Measurements from ENCODE around the gene ATP2B2.

DNA sequence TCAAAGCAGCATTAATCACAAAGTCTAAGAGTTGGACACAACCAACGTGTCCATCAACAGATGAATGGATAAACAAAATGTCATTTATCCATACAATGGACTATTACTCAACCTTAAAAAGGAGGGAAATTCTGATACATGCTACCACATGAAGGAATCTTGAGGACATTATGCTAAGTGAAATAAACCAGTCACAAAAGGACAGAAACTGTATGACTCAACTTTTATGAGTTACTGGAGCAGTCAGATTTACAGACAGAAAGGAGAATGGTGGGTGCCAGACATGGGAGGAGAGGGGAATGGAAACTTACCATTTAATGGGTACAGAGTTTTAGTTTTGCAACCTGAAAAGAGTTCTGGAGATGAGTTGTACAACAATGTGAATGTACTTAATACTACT, 141.5 kb downstream of the ATP2B2 start:
- TF ChIP-seq, protein P1, sequence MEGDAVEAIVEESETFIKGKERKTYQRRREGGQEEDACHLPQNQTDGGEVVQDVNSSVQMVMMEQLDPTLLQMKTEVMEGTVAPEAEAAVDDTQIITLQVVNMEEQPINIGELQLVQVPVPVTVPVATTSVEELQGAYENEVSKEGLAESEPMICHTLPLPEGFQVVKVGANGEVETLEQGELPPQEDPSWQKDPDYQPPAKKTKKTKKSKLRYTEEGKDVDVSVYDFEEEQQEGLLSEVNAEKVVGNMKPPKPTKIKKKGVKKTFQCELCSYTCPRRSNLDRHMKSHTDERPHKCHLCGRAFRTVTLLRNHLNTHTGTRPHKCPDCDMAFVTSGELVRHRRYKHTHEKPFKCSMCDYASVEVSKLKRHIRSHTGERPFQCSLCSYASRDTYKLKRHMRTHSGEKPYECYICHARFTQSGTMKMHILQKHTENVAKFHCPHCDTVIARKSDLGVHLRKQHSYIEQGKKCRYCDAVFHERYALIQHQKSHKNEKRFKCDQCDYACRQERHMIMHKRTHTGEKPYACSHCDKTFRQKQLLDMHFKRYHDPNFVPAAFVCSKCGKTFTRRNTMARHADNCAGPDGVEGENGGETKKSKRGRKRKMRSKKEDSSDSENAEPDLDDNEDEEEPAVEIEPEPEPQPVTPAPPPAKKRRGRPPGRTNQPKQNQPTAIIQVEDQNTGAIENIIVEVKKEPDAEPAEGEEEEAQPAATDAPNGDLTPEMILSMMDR (conservative IDR thresholded peaks at IDR 0.05; ENCODE audit: low read depth in 2 of 2) = no peak
- no peak for TF ChIP-seq POLR2AphosphoS5 (IDR thresholded peaks at IDR 0.05; ENCODE audit: low read depth)
- no peak for TF ChIP-seq EZH2 (IDR thresholded peaks at IDR 0.05; ENCODE audit: low read depth, unreplicated experiment)
- no peak for TF ChIP-seq EZH2phosphoT487 (IDR thresholded peaks at IDR 0.05; ENCODE audit: unreplicated experiment)
- no peak for TF ChIP-seq CREB1 (CRISPR knock-in tag; IDR thresholded peaks at IDR 0.05; ENCODE audit: low read depth)
- TF ChIP-seq REST (IDR thresholded peaks at IDR 0.05; ENCODE audit: unreplicated experiment) = no peak
- TF ChIP-seq ZNF331 (CRISPR knock-in tag; IDR thresholded peaks at IDR 0.05; ENCODE audit: low read depth) = no peak
- TF ChIP-seq JUNB (IDR thresholded peaks at IDR 0.05; ENCODE audit: unreplicated experiment) = no peak
- TF ChIP-seq ETS1 (IDR thresholded peaks at IDR 0.05) = no peak
- no peak for TF ChIP-seq ZNF462 (CRISPR knock-in tag; IDR thresholded peaks at IDR 0.05)

Data from GM23338 (cell line).